ENCODE measurements around the gene OR2S2.

DNA sequence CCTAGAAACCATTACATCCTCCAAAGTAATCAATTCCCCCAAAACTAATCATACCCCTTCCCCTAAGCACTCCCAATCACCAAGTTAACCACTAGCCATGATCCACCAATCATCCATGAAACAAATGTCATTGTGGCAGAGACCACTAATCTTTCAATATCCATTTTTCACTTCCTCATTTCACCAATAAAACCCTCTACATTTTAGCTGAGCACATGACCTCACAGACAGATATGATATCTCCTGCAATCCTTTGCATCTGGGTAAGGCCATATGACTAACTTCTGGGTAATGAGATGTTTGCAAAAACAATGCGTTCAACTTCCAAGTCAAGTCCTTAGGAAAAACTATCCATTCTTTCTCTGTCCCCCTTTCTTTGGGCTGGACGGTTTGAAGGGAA lies 20.7 kb downstream of the OR2S2 start:
- TF ChIP-seq POLR2A (IDR thresholded peaks at IDR 0.05) = no peak
- TF ChIP-seq, protein P1, sequence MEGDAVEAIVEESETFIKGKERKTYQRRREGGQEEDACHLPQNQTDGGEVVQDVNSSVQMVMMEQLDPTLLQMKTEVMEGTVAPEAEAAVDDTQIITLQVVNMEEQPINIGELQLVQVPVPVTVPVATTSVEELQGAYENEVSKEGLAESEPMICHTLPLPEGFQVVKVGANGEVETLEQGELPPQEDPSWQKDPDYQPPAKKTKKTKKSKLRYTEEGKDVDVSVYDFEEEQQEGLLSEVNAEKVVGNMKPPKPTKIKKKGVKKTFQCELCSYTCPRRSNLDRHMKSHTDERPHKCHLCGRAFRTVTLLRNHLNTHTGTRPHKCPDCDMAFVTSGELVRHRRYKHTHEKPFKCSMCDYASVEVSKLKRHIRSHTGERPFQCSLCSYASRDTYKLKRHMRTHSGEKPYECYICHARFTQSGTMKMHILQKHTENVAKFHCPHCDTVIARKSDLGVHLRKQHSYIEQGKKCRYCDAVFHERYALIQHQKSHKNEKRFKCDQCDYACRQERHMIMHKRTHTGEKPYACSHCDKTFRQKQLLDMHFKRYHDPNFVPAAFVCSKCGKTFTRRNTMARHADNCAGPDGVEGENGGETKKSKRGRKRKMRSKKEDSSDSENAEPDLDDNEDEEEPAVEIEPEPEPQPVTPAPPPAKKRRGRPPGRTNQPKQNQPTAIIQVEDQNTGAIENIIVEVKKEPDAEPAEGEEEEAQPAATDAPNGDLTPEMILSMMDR (IDR thresholded peaks at IDR 0.05) = no peak
- no peak for TF ChIP-seq POLR2AphosphoS5 (IDR thresholded peaks at IDR 0.05)
